Stimulated activated CD8-positive, alpha-beta memory T cell treated with anti-CD3 and anti-CD28 coated beads, Interleukin-12 subunit alpha, Interleukin-12 subunit beta, amount 100 ng/mL, for 1 hour (primary cell): Measurements from ENCODE around the gene SLC17A7.

Experiments
- DNase-seq: peaks from one replicate; pipeline ENCODE4 v3.0.0-alpha.2; 2020; ENCODE audit warnings: low read depth

Gene SLC17A7

DNA sequence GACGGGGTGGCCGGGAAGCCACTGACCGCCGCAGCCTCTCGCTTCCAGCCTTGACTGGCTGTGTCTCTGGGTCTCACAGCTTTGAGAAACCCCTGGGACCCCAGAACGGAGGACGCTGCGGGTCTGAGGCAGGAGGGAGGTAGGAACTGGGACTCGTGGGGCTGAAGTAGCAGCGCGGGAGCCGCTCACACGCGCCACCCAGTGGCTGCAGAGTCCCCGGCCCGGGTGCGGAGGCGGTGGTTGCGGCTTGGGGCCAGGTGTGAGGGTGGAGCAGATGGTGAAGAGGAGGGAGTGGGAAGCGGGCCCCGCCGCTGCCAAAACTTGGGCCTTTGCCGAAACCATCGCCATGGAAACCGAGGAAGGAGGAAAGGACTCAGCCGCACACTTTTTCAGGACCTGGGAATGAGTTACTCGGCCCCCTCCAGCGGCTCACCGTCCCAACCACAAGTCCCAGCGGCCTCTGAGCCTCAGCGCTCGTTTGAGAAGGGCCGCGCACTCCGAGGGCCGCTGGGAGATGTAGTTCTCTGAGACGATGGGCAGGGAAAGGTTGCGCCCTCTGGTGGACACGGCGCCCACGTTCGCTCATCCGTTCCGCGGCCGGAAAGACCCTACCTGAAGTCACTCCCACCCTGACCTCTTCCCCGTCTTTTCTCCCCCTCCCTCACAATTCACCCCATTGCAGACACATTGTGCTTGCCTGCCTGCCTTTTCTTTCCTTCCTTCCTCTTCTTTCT is 2.2 kb upstream of the SLC17A7 start:
- peak; percentile 87 for DNase-seq

DNA sequence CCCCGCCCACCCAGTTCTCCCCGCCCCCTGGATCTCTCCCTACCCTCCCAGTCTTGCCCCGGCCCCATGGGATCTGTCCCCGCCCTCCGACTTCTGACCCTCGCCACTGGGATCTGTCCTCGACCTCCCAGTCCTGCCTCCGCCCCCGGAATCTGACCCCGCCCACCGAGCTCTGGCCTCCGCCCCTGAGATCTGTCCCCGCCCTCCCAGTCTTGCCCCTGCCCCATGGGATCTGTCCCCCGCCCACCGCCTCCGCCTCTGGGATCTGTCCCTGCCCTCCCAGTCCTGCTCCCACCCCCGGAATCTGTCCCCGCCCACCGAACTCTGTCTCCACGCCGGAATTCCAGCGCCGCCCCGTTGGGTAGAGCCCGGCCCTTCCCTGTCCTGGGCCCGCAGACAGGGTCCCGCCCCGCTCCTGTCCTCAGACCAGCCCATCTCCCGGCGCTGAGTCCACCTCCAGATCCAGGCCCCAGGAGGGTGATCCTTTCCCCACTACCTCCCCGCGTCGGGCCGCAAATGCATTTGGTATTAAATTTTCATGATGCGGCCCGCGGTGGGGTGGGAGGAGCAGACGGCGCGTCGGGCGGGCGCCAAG is 1.5 kb upstream of the SLC17A7 start:
- no peak for DNase-seq

GRCh38 chr19:49442354-49442753 is 1.0 kb upstream of the SLC17A7 start:
- no peak for DNase-seq

- DNase-seq: no peak
These were observed 628 bp upstream of the SLC17A7 start for GRCh38 chr19:49441960-49442350.

- no peak for DNase-seq
These were observed 703 bp downstream of the SLC17A7 start for GRCh38 chr19:49440439-49441209.

GRCh38 chr19:49439836-49440235 is 1.5 kb downstream of the SLC17A7 start:
- DNase-seq: no peak

DNA sequence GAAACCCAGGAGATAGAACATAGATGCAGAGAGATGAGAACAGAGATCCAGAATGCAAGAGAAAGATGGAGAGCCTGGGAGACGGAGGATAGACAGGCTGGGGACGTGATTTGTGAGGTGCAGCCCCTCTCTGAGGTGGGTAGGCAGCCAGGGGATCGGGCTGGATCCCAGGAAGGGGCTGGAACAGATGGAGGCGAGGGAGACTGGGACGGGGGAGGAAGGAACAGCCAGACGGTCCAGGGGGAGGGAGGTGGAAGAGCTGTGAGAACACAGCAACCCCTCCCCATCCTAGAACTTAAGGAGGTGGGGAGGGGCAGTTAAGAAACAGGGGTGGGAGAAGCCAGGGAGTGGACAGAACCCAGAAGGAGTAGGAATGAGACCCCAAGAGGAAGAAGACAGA is 3.1 kb downstream of the SLC17A7 start:
- no peak for DNase-seq

DNA sequence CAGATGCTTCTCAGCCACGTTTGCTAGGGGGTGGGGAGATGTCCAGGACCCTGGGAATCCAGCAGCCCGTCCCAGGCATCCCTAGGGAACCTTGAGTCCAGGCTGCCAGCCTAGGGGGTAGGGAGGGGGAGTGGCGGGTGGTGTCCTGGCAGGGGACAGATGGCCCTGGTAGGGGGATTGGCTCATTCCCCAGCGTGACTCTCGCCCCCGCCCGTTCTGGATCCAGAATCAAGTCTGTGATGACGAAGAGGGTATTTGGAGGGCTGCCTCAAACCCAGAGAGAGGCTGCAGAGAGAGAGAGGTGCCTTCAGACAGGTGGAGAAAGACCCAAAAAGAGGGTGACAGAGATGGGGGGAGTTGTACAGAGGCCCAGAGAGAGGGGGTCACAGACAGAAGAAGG is 4.1 kb downstream of the SLC17A7 start:
- no peak for DNase-seq

- DNase-seq: no peak
These were observed 4.8 kb downstream of the SLC17A7 start for GRCh38 chr19:49436381-49437017.

GRCh38 chr19:49435670-49436069 is 5.7 kb downstream of the SLC17A7 start:
- DNase-seq: no peak

- no peak for DNase-seq
These were observed 6.3 kb downstream of the SLC17A7 start for GRCh38 chr19:49434907-49435583.

DNA sequence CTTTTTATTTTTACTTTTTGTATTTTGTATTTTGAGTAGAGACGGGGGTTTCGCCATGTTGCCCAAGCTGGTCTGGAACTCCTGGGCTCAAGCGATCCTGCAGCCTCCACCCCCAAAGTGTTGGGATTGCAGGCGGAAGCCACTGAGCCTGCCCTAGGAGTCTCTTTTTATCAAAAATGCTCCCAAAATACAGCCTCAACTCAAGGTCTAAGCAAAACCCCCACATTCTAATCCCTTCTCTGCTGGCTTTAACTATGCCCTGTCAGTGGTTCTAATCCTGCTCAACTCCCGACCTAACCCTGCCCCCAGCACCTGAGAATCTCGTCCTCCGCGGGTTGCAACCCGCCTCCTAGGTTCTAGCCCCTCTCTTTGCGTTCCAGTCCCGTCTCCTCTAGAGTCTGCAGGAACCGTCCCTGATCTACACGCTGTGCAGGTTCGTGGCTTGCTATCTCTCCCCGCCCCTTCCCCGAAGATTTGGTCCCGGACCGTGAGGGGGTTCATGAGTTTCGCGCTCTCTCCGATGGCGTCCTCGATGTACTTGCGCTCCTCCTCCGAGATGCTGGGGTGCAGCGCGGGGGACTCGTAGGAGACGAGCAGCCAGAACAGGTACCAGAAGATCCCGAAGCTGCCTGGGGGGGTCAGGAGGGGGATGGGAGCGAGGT is 8.0 kb downstream of the SLC17A7 start:
- no peak for DNase-seq

DNA sequence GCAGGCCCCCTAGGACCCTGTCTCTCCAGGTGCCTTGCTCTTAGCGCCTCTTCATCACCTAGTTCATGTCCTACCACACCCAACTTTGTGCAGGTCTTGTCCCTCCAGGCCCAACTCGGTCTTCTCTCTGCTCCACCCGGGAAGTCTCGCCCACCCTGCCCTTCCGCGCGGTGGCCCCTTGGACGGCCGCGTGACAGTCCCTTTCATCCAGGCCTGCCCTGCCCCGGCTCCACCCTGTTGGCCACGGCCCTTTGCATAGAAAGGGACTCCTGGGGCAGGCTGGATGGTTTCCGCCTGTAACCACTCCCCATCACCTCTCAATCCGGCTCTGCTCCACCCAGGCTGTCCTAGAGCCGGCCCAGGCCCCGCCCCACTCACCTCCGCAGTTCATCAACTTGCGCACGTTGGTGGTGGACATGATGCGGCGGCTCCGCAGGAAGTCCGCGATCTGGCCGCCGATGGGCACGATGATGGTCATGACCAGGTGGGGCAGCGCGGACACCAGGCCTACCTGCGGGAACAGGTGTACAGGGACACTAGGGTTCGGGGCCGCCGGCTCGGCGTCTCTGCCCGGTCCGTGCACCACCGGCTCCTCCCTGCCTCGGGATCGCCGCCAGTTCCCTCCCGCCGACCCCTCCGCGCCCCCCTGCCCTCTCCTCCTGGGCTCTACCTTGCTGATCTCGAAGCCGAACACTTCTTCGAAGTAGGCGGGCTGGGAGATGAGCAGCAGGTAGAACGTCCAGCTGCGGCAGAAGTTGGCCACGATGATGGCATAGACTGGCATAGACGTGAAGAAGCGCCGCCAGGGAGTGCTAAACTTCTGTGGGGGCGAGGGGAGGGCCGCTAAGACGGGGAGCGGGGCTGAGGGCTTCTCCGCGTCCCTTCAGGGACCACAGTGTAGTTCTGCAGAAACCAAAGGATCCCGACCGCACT is 8.9 kb downstream of the SLC17A7 start:
- no peak for DNase-seq

GRCh38 chr19:49431330-49431749 is 10.0 kb downstream of the SLC17A7 start:
- no peak for DNase-seq

- DNase-seq: no peak
These were observed 10.5 kb downstream of the SLC17A7 start for GRCh38 chr19:49430678-49431329.

- DNase-seq: no peak
These were observed 11.1 kb downstream of the SLC17A7 start for GRCh38 chr19:49430172-49430677.

- no peak for DNase-seq
These were observed 12.5 kb downstream of the SLC17A7 start for GRCh38 chr19:49428547-49429451.

- no peak for DNase-seq
These were observed 13.3 kb downstream of the SLC17A7 start for GRCh38 chr19:49427855-49428546.
